HG02981 (cell line): ENCODE results near the gene DCST2.

ENCODE experiments used
- ATAC-seq: cut with Tn5 transposase; IDR thresholded peaks from one replicate; pipeline ENCODE4 v1.9.1; 2021; ENCODE audit warnings: mild to moderate bottlenecking, moderate library complexity; ENCODE audit not compliant: unreplicated experiment

The DCST2 gene

DNA sequence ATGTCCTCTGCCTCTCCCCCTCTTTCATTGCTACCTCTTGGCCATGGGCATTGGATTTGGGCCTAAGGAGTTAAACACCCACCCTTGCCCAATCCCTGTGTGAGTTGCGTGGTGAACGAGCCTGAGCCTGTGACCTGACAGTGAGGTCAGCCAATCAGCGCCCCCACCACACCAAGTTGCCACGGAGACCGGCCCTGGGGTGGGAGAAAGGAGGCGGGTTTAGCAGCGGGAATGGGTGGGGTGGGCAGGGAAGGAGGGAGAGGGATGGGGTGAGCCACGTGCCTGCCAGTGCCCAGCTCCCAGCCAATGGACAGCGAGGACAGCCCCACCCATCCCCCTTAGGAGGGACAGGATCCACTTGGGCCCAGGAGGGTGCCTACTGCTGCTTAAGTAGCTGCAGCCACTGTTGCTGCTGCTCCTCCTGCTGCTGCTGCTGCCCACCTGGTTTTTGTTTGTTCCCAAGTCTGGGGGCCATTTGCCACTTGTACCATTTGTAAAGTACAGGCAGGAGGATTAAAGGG is 21.5 kb downstream of the DCST2 start:
- no peak for ATAC-seq

DNA sequence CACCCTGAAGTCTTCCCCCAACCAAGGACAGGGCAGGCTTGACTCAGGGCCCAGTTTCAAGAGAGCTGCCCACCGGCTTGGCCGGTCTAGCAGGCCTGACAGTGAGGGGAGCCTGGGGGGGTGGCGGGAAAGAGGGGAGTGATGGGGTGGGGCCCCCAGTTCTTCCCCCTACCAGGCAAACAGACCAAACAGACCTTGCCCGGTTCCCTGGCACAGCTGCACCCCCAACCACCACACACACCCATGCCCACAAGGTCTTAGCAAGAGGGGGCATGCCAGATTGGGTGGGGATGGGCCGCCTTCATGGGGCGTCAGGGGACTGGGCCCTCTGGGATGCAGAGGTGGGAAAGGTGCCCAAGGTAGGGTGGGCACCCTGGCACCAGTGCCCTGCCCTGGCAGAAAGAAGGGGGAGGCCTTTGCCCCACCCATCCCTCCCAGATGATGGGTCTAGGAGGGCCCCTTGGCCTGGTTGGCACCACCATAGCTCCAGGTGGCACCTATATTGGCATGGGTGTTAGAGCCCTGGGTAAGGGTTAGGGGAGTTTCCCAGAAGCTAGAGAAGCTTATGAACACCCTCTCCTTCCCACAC is 22.1 kb downstream of the DCST2 start:
- ATAC-seq = no peak

GRCh38 chr1:155011004-155011416 is 22.6 kb downstream of the DCST2 start:
- no peak for ATAC-seq

- ATAC-seq = no peak
Measured at GRCh38 chr1:155010211-155010918, 23.2 kb downstream of the DCST2 start.

GRCh38 chr1:155009742-155010141 is 23.8 kb downstream of the DCST2 start:
- no peak for ATAC-seq

GRCh38 chr1:155009221-155009711 is 24.3 kb downstream of the DCST2 start:
- no peak for ATAC-seq

DNA sequence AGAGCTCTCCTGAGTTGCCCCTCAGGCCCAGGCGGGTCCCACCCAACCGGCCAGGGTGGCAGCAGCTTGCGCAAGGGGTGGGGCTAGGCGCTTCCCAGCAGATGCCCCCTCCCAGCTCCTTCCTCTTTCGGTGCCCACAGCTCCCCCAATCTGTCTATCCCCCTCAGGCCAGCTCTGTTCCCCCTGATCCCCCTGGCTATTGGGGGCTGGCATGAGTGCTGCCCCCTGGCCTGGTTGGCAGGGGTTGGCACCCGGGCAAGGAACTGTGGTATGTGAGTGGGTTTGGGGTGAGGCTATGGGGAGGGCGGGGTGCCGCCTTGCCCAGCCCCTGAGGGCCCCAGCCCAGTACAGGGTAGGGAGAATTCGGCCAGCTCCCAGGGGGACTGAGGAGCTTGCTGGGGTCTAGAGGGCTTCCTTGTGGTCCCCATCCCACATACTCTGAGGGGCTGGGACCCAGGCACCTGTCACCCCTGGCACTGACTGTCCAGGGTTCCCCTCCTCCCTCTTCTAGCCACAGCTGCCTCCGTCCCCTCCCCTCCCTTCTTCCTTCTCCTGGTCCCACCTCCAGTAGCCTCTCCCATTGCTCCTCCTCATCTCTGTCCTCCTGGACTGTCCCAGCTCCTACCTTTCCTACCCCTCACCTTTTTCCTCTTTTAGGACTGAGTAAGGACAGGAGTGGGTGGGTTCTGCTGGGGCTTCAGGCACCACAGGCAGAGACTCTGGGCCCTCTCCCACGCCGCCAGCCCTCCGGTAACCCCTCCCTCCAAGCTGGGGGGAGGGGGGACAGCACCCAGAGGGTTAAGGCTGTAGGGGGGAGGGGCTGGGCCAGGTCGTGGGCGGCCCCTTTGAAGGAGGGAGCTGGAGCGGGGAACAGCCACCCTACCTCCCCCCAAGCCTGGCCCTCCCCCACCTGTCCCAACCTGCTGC is 25.3 kb downstream of the DCST2 start:
- no peak for ATAC-seq

GRCh38 chr1:155007251-155007828 is 26.2 kb downstream of the DCST2 start:
- no peak for ATAC-seq

DNA sequence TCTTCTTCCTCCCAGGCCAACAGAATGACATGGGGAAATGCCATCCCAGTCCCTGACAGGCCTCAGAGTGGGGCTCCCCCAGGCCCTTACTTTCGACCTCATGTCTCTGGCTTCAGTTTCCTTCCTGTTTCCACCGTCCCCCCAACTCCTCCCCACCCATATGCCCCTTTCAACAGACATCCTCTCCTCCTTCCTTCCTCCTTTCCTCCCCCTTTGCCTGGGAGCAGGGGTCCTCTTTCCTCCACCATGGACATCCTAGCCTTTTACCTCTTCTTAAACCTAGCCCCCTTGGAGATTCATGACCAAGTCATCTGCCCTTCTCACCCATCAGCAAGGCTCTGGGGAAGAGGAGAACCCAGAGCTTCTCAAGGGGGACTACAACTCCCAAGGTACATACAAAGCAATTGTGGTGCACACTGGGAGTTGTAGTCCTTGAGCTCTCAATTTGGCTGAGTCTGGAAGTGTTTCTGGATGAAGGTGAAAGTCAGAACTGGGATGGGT is 26.9 kb downstream of the DCST2 start:
- no peak for ATAC-seq

DNA sequence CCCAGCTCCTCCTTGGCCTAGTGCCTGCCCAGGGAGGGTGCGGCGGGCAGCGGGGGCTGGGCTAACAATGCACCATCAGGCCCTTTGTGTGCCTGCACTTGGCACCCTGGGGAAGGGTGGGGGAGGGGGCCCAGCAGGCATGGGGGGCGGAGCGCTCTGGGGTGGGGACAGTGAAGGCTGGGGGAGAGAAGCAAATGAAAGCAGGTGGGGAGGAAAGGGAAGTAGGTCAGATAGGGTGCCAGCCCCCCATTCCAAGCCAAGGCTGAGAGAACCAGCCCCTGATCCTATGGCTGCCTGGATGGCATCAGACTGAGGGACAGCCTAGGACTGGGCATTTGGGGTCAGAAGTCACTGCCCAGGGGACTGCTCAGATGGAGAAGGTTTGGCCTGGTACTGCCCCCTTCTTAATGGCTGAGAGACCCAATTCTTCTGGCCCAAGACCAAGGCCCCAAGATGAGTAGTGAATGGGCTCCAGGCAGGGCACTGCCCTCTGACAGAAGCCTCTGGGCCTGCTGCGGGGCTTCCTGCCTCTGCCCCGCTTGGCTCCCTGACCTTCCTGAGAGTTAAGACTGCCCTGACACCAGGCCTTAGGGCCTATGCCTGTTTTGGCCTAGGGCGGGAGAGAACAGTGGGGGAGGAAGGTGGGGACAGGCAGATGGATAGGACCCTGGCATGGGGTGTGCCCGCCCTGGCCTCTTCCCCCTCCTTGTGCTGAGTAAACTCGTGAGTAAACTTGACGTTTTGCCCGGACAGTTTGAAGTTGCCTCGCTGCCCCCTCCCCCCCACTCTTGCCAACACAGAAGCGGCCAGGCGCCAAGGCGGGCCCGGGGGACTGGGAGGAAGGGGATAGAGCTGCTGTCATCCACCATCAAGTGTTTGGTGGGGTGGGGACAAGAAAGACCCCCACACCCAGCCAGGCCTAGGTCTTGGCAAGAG is 28.2 kb downstream of the DCST2 start:
- ATAC-seq = no peak

DNA sequence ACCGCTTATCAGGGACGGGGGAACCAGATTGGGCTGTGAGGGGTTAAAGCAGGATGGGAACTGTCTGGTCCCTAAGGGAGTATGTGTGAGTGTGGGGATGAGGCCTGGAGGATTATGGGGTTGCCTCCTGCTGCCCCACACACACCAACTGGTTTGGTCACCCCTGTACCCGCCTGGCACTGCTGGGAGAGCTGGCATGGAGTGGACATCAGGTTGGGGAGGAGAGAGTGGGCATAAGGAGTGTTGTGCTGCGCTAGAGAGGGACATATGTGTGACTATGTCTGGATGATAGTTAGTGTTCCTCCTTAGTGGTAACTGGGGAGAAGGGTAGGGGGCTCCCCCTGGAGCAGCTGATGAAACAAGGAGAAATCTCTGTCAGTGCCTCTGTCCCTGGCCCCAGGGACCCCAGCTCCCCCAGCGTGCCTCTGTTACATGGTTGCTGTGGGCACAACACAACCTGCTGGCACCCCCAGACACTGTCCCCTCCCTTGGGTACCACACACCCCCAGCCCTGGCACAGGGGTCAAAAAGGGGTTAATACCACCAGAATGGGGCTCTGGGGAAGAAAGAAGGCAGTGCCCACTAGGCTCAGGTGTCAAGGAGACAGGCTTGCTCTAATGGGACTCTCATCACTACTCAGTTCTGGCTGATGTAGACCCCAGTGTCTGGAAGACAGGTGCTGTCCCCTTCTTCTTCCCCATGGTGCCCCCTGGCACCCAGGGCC is 29.1 kb downstream of the DCST2 start:
- ATAC-seq = no peak

GRCh38 chr1:155003766-155004351 is 29.7 kb downstream of the DCST2 start:
- ATAC-seq = no peak

- no peak for ATAC-seq
Measured at GRCh38 chr1:155003227-155003765, 30.3 kb downstream of the DCST2 start.

- peak; percentile 0 for ATAC-seq
Measured at GRCh38 chr1:155002464-155003226, 30.9 kb downstream of the DCST2 start, which contains the start of gene ZBTB7B. TSS of gene ZBTB7B (plus strand) at chr1:155002802. CDS start at chr1:155014661, 11,859 bp downstream.

- peak; percentile 59 for ATAC-seq
Measured at GRCh38 chr1:155001675-155002463, 31.7 kb downstream of the DCST2 start.

GRCh38 chr1:155001425-155001674 is 32.2 kb downstream of the DCST2 start:
- no peak for ATAC-seq
